K562 (cell line): ENCODE results near the gene PUSL1. TPM values are rescaled to one million over a fixed set of nuclear protein-coding genes. Genes with fewer than 3 reads are reported as not detected.
A peak's percentile ranks its signal among the peaks of the same experiment; 100 is the strongest.

Experiments
- ATAC-seq: fragments of 200-7000 bp; cut with Tn5 transposase; 3 replicates; pipeline ENCODE4 v1.9.1; 2020; ENCODE audit warnings: moderate library complexity
- BruUV-seq: library from RNA; stranded (reverse); fragments of 400-500 nt; replicated peaks from 2 replicates; lab custom pipeline; 2021; lab: Mats Ljungman, UMichigan
- CTCF ChIA-PET: fragments of 300-600 bp; formaldehyde crosslinking; extraction: SDS; loops from one replicate; lab custom pipeline; 2021; ENCODE audit warnings: low intra/inter-chr PET ratio; lab: Yijun Ruan, JAX
- POLR2A ChIA-PET: fragments of 300-600, 350-650 bp; sonication (Branson Sonifier 250); formaldehyde crosslinking; extraction: SDS; loops from one replicate; lab custom pipeline; 2021; ENCODE audit warnings: antibody characterized with exemption, inconsistent platforms; lab: Yijun Ruan, JAX
- DNase-seq, 4 experiments: peaks; one replicate each; pipeline versions ENCODE4 v3.0.0 to v3.0.0-alpha.2; 2011 to 2018; ENCODE audit warnings: low spot score in 3 of 4, mixed read lengths in 3 of 4; ENCODE audit errors: extremely low read depth in 1 of 4
- FAIRE-seq: peaks from 2 replicates; lab custom pipeline; 2011; peaks lifted over from hg19 to GRCh38; lab: Jason Lieb, UNC
- H2AFZ ChIP-seq: 2 replicates; pipeline ENCODE4 v1.6.0; 2011; ENCODE audit warnings: low read depth, low read length, control low read depth, inconsistent platforms
- H3K27ac ChIP-seq: fragments of 200-600 bp; 3 replicates; pipeline ENCODE4 v1.8.0; 2011; ENCODE audit warnings: low read depth, mild to moderate bottlenecking, control low read depth, inconsistent platforms, low read length, moderate library complexity, mixed read lengths; ENCODE audit errors: extremely low read depth
- H3K27me3 ChIP-seq, 2 experiments: fragments of 300-600 bp in 1 of 2; 2 replicates in 1 of 2; 3 replicates in 1 of 2; pipeline versions ENCODE4 v1.6.0 to v1.8.0; 2011; ENCODE audit warnings: inconsistent platforms in 2 of 2, low read length in 2 of 2, mild to moderate bottlenecking in 1 of 2, mixed read lengths in 1 of 2, moderate library complexity in 1 of 2; ENCODE audit not compliant: control insufficient read depth in 2 of 2, insufficient read depth in 2 of 2
- H3K36me3 ChIP-seq: fragments of 300-600 bp; 3 replicates; pipeline ENCODE4 v1.8.0; 2011; ENCODE audit warnings: mild to moderate bottlenecking, low read length, inconsistent platforms; ENCODE audit not compliant: control insufficient read depth, insufficient read depth
- H3K4me1 ChIP-seq, 2 experiments: fragments of 200-600 bp in 1 of 2; replicated peaks in 1 of 2; 2 replicates in 1 of 2; 3 replicates in 1 of 2; pipeline versions ENCODE4 v1.5.1 to v1.8.0; 2011; ENCODE audit warnings: inconsistent platforms in 2 of 2, low read length in 2 of 2, mild to moderate bottlenecking in 1 of 2, mixed read lengths in 1 of 2, moderate library complexity in 1 of 2; ENCODE audit not compliant: control insufficient read depth in 2 of 2, insufficient read depth in 2 of 2
- H3K4me2 ChIP-seq: 2 replicates; pipeline ENCODE4 v1.6.1; 2011; ENCODE audit warnings: low read length, control low read depth, inconsistent platforms, mixed read lengths; ENCODE audit not compliant: insufficient read depth
- H3K4me3 ChIP-seq: fragments of 200-600 bp; sonication (generic), shearing (Covaris generic); 2 replicates; pipeline ENCODE4 v1.5.1; 2016; ENCODE audit warnings: control low read depth, inconsistent platforms
- H3K79me2 ChIP-seq: fragments of 200-600 bp; 3 replicates; pipeline ENCODE4 v1.8.0; 2011; ENCODE audit warnings: low read length, inconsistent platforms; ENCODE audit not compliant: control insufficient read depth, insufficient read depth
- H3K9ac ChIP-seq, 2 experiments: 2 replicates each; pipeline versions ENCODE4 v1.6.0 to v1.6.1; 2011; ENCODE audit warnings: low read depth in 2 of 2, low read length in 2 of 2, control low read depth in 1 of 2, inconsistent platforms in 1 of 2, mild to moderate bottlenecking in 1 of 2, mixed read lengths in 1 of 2; ENCODE audit not compliant: insufficient read depth in 1 of 2
- H3K9me1 ChIP-seq: one replicate; pipeline ENCODE4 v1.6.0; 2011; ENCODE audit warnings: inconsistent platforms, mild to moderate bottlenecking, low read length, moderate library complexity; ENCODE audit not compliant: control insufficient read depth, insufficient read depth
- H3K9me3 ChIP-seq: replicated peaks from 2 replicates; pipeline ENCODE4 v1.5.1; 2011; ENCODE audit warnings: low read depth, low read length, inconsistent platforms; ENCODE audit not compliant: control insufficient read depth, insufficient read depth
- H4K20me1 ChIP-seq: replicated peaks from 2 replicates; pipeline ENCODE4 v1.6.1; 2011; ENCODE audit warnings: low read length, inconsistent platforms, mixed read lengths; ENCODE audit not compliant: control insufficient read depth, insufficient read depth
- MLX ChIP-seq, 2 experiments: fragments of 450-650 bp in 1 of 2; sonication (generic) in 1 of 2; formaldehyde crosslinking; conservative IDR thresholded peaks; 2 replicates each; pipeline versions ENCODE4 v1.4.0 to v1.8.1; 2020 to 2022; ENCODE audit warnings: mild to moderate bottlenecking in 1 of 2, missing genetic modification reagents in 1 of 2
- USF1 ChIP-seq: sonication (generic); formaldehyde crosslinking; IDR thresholded peaks from 2 replicates; pipeline ENCODE4 v1.9.0; 2022; ENCODE audit warnings: mild to moderate bottlenecking, missing genetic modification reagents
- ZBTB11 ChIP-seq, 3 experiments: fragments of 200-800 bp in 1 of 3; fragments of 250-450 bp in 1 of 3; fragments of 450-650 bp in 1 of 3; sonication (Bioruptor Pico) in 1 of 3; sonication (Bioruptor generic) in 1 of 3; formaldehyde crosslinking in 1 of 3; IDR thresholded peaks; 2 replicates each; pipeline versions ENCODE4 v1.6.1 to v1.8.0; 2016 to 2022; ENCODE audit warnings: mild to moderate bottlenecking in 2 of 3, missing genetic modification characterization in 2 of 3, missing compliant biosample characterization in 1 of 3, moderate library complexity in 1 of 3
- WGBS: fragments of 100-300 bp; shearing (Covaris generic); methylation state at CpG from one replicate; pipeline ENCODE4 v1.1.6; 2016; ENCODE audit warnings: low coverage, mixed read lengths; ENCODE audit not compliant: insufficient coverage; ENCODE audit errors: missing lambda C conversion rate; 5-methylcytosine and 5-hydroxymethylcytosine counted together
- in situ Hi-C: fragments of 300-500 bp; cut with MboI; formaldehyde crosslinking; loops from 4 replicates; pipeline ENCODE4 v1.15.0; 2018; ENCODE audit warnings: inconsistent platforms, mixed read lengths
- intact Hi-C: fragments of 100-400 bp; cut with micrococcal nuclease; formaldehyde crosslinking; loops from 2 replicates; pipeline ENCODE4 v1.14.2; 2022
- polyA plus RNA-seq, 8 experiments: library from polyadenylated mRNA; depleted of rRNA in 4 of 8; stranded (reverse) in 5 of 8; unstranded in 3 of 8; fragments of >200 nt; fragmentation: Nextera tagmentation in 2 of 8; fragmentation: Illumina TruSeq in 1 of 8; extraction: Ambion mirVana in 2 of 8; extraction: Trizol in 1 of 8; gene quantifications; 2 replicates each; pipeline versions ENCODE4 v1.2.1 to v1.2.3, GENCODE V29; 2011 to 2014; ENCODE audit warnings: inconsistent platforms in 1 of 8, missing spikeins in 1 of 8
- total RNA-seq, 7 experiments: library from RNA; depleted of rRNA in 6 of 7; stranded (reverse); fragments of >200 nt in 6 of 7; fragmentation: Illumina TruSeq in 2 of 7; extraction: Trizol in 2 of 7; gene quantifications; 2 replicates each; pipeline versions ENCODE4 v1.2.1 to v1.2.3, GENCODE V29; 2011 to 2021; ENCODE audit warnings: low replicate concordance in 1 of 7

PUSL1 gene
- total and polyA plus RNA-seq, 9 of the 15 experiments (the other 6 are each of a cell fraction or from before 2014, with no cell fraction given): 0.62 to 86.9 (median 13.6) TPM

GRCh38 chr1:1326075-1326605, 17.7 kb downstream of the PUSL1 start:
- Histone ChIP-seq H3K79me2 (peaks cover 48% of the 10 kb centered on the region), H2AFZ (no peak overlapping the region), H3K4me3 (peak overlapping the region; percentile 99), H3K4me2 (peak overlapping the region; percentile 85), H3K9me1 (no peaks in the 10 kb centered on the region), H3K9ac (peak overlapping the region; percentile 93 to 99; a peak in 3 of 4 replicates), H3K4me1 (peaks cover 16 to 90% of the 10 kb centered on the region in 2 experiments), H3K36me3 (peaks cover 33% of the 10 kb centered on the region; the same call in 1 of the 3 replicates), H3K27ac (no peak overlapping the region; the same call in 2 of the 3 replicates), H4K20me1 (peaks cover 6% of the 10 kb centered on the region; the same call in 1 of the 2 replicates), H3K9me3 (peaks cover 6% of the 10 kb centered on the region), H3K27me3 (no peaks in the 10 kb centered on the region)
- intact Hi-C loops (no loop called here), in situ Hi-C loops (no loop called here)
- FAIRE-seq: no peak
- BruUV-seq: TSS peak; percentile 58
- ChIA-PET POLR2A (interaction anchor here (0.5 to 2.2 kb wide), 5 partner anchors 9 to 340 kb away, joined by 3 to 9 read pairs (median 6); no protein-coding TSS in a partner anchor), CTCF (no interaction called here)
- WGBS: 51% methylated on average over 7 of the region's 8 CpGs
- DNase-seq: no peak
- TF ChIP-seq ZBTB11 (CRISPR knock-in tag; IDR thresholded peaks at IDR 0.05) (no peak), USF1 (CRISPR knock-in tag) (peak; percentile 3; the same call in 1 of the 2 replicates), MLX (CRISPR knock-in tag; conservative IDR thresholded peaks at IDR 0.05) (no peak)
- ATAC-seq: no peak
